ENCODE results near the gene FGFBP3. TPM values are rescaled to one million over a fixed set of nuclear protein-coding genes. Genes with fewer than 3 reads are reported as not detected.

FGFBP3 gene
- total and polyA plus RNA-seq, 2 of the 13 experiments (the other 11 are each of a cell fraction or from before 2014, with no cell fraction given): 0.50 to 2.0 TPM

- TF ChIP-seq RCOR2 (CRISPR knock-in tag; IDR thresholded peaks at IDR 0.05) (no peak), XBP1 (CRISPR knock-in tag; IDR thresholded peaks at IDR 0.05) (no peak), ZNF616 (CRISPR knock-in tag; IDR thresholded peaks at IDR 0.05; ENCODE audit: low read depth) (peak; percentile 36; the same call in 1 of the 2 replicates), MIER3 (CRISPR knock-in tag; IDR thresholded peaks at IDR 0.05; ENCODE audit: borderline replicate concordance) (peak; percentile 13; the same call in 1 of the 2 replicates), BHLHE40 (IDR thresholded peaks at IDR 0.05; ENCODE audit: low read length) (0 out of 2 replicates have a peak, but pooled peaks have one; percentile 31), BRF2 (CRISPR knock-in tag; IDR thresholded peaks at IDR 0.05) (no peak), KDM3A (CRISPR knock-in tag; IDR thresholded peaks at IDR 0.05; ENCODE audit: low read depth) (peak; percentile 74; the same call in 1 of the 2 replicates), KLF13 (CRISPR knock-in tag; IDR thresholded peaks at IDR 0.05) (no peak), ATF4 (CRISPR knock-in tag; IDR thresholded peaks at IDR 0.05) (no peak), ZNF740 (CRISPR knock-in tag; IDR thresholded peaks at IDR 0.05) (no peak), FOXK1 (CRISPR knock-in tag; IDR thresholded peaks at IDR 0.05; ENCODE audit: borderline replicate concordance, low read depth) (no peak), HINFP (CRISPR knock-in tag; IDR thresholded peaks at IDR 0.05; ENCODE audit: low read depth) (no peak), KLF16 (CRISPR knock-in tag; IDR thresholded peaks at IDR 0.05) (no peak), ZSCAN20 (CRISPR knock-in tag; IDR thresholded peaks at IDR 0.05; ENCODE audit: borderline replicate concordance) (no peak), ZNF230 (CRISPR knock-in tag; IDR thresholded peaks at IDR 0.05) (peak; percentile 73; the same call in 1 of the 2 replicates)
- TF ChIP-seq, protein P1, sequence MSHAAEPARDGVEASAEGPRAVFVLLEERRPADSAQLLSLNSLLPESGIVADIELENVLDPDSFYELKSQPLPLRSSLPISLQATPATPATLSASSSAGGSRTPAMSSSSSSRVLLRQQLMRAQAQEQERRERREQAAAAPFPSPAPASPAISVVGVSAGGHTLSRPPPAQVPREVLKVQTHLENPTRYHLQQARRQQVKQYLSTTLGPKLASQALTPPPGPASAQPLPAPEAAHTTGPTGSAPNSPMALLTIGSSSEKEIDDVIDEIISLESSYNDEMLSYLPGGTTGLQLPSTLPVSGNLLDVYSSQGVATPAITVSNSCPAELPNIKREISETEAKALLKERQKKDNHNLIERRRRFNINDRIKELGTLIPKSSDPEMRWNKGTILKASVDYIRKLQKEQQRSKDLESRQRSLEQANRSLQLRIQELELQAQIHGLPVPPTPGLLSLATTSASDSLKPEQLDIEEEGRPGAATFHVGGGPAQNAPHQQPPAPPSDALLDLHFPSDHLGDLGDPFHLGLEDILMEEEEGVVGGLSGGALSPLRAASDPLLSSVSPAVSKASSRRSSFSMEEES (CRISPR knock-in tag; IDR thresholded peaks at IDR 0.05): peak; percentile 55; the same call in 1 of the 2 replicates
- TF ChIP-seq, protein P2, sequence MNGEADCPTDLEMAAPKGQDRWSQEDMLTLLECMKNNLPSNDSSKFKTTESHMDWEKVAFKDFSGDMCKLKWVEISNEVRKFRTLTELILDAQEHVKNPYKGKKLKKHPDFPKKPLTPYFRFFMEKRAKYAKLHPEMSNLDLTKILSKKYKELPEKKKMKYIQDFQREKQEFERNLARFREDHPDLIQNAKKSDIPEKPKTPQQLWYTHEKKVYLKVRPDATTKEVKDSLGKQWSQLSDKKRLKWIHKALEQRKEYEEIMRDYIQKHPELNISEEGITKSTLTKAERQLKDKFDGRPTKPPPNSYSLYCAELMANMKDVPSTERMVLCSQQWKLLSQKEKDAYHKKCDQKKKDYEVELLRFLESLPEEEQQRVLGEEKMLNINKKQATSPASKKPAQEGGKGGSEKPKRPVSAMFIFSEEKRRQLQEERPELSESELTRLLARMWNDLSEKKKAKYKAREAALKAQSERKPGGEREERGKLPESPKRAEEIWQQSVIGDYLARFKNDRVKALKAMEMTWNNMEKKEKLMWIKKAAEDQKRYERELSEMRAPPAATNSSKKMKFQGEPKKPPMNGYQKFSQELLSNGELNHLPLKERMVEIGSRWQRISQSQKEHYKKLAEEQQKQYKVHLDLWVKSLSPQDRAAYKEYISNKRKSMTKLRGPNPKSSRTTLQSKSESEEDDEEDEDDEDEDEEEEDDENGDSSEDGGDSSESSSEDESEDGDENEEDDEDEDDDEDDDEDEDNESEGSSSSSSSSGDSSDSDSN (CRISPR knock-in tag; IDR thresholded peaks at IDR 0.05): peak; percentile 72
Measured at GRCh38 chr10:91887272-91888076, 21.8 kb downstream of the FGFBP3 start (continued).

Measured in HepG2 (cell line).